HepG2 (cell line): ENCODE results near the gene MTOR. TPM values are rescaled to one million over a fixed set of nuclear protein-coding genes. Genes with fewer than 3 reads are reported as not detected.

Experiments used
- ATAC-seq: fragments of 200-7000 bp; cut with Tn5 transposase; 3 replicates; pipeline ENCODE4 v1.9.1; 2020; ENCODE audit warnings: mild to moderate bottlenecking, moderate library complexity
- BruUV-seq: library from RNA; stranded (reverse); fragments of 400-500 nt; replicated peaks from 2 replicates; lab custom pipeline; 2021; lab: Mats Ljungman, UMichigan
- CTCF ChIA-PET: fragments of 300-600 bp; formaldehyde crosslinking; extraction: SDS; loops from one replicate; lab custom pipeline; 2021; ENCODE audit warnings: low total read pairs, inconsistent platforms, low intra/inter-chr PET ratio; lab: Yijun Ruan, JAX
- POLR2A ChIA-PET: fragments of 350-600 bp; sonication (Branson Sonifier 250); formaldehyde crosslinking; loops from one replicate; lab custom pipeline; 2020; ENCODE audit warnings: antibody characterized with exemption, inconsistent platforms; lab: Yijun Ruan, JAX
- DNase-seq: peaks from one replicate; pipeline ENCODE4 v3.0.0-alpha.2; 2015; ENCODE audit warnings: low spot score
- FAIRE-seq: peaks from 3 replicates; lab custom pipeline; 2011; peaks lifted over from hg19 to GRCh38; lab: Jason Lieb, UNC
- H2AFZ ChIP-seq: one replicate; pipeline ENCODE4 v1.6.1; 2011; ENCODE audit warnings: low read length, inconsistent platforms
- H3K27ac ChIP-seq: fragments of 300-600 bp; 3 replicates; pipeline ENCODE4 v1.8.0; 2011; ENCODE audit warnings: mixed run types, mild to moderate bottlenecking, mixed read lengths, low read length, inconsistent platforms; ENCODE audit not compliant: insufficient read depth; ENCODE audit errors: extremely low read length
- H3K27me3 ChIP-seq, 2 experiments: fragments of 200-600 bp in 1 of 2; 2 replicates in 1 of 2; 3 replicates in 1 of 2; pipeline versions ENCODE4 v1.6.0 to v1.8.0; 2011; ENCODE audit warnings: low read length in 2 of 2, mild to moderate bottlenecking in 2 of 2, moderate library complexity in 2 of 2, inconsistent platforms in 1 of 2; ENCODE audit not compliant: insufficient read depth in 2 of 2, control insufficient read depth in 1 of 2
- H3K36me3 ChIP-seq, 2 experiments: fragments of 200-600 bp in 1 of 2; replicated peaks in 1 of 2; 2 replicates in 1 of 2; 3 replicates in 1 of 2; pipeline versions ENCODE4 v1.5.1 to v1.8.0; 2011; ENCODE audit warnings: low read length in 2 of 2, inconsistent platforms in 1 of 2; ENCODE audit not compliant: insufficient read depth in 2 of 2, control insufficient read depth in 1 of 2
- H3K4me1 ChIP-seq: 2 replicates; pipeline ENCODE4 v1.5.1; 2012; ENCODE audit warnings: low read length, inconsistent platforms; ENCODE audit not compliant: insufficient read depth
- H3K4me2 ChIP-seq: 2 replicates; pipeline ENCODE4 v1.6.0; 2011; ENCODE audit warnings: low read depth, low read length, inconsistent platforms
- H3K4me3 ChIP-seq, 3 experiments: fragments of 200-600 bp in 1 of 3; sonication (generic), shearing (Covaris generic) in 1 of 3; replicated peaks in 1 of 3; 2 replicates each; pipeline ENCODE4 v1.5.1; 2011 to 2016; ENCODE audit warnings: low read length in 3 of 3, inconsistent platforms in 2 of 3, low read depth in 2 of 3, mild to moderate bottlenecking in 2 of 3, control low read depth in 1 of 3, mixed read lengths in 1 of 3; ENCODE audit not compliant: insufficient read depth in 1 of 3
- H3K79me2 ChIP-seq: one replicate; pipeline ENCODE4 v1.6.1; 2011; ENCODE audit warnings: low read length, inconsistent platforms; ENCODE audit not compliant: insufficient read depth
- H3K9ac ChIP-seq: 2 replicates; pipeline ENCODE4 v1.6.0; 2011; ENCODE audit warnings: mild to moderate bottlenecking, low read depth, low read length, inconsistent platforms; ENCODE audit not compliant: insufficient read depth
- H3K9me3 ChIP-seq: 2 replicates; pipeline ENCODE4 v1.5.1; 2012; ENCODE audit warnings: mild to moderate bottlenecking, low read length
- H4K20me1 ChIP-seq: 2 replicates; pipeline ENCODE4 v1.6.0; 2011; ENCODE audit warnings: inconsistent platforms, mild to moderate bottlenecking, low read length, moderate library complexity; ENCODE audit not compliant: insufficient read depth
- CEBPB ChIP-seq: IDR thresholded peaks from 2 replicates; pipeline ENCODE4 v1.6.1; 2011; ENCODE audit warnings: low read depth, low read length, improper control_type of control experiment, borderline replicate concordance
- DBP ChIP-seq: sonication (generic); formaldehyde crosslinking; IDR thresholded peaks from 2 replicates; pipeline ENCODE4 v1.4.0; 2020; ENCODE audit warnings: missing genetic modification reagents; ENCODE audit errors: not compliant biosample characterization
- HDAC6 ChIP-seq: fragments of 200-600 bp; sonication (generic); IDR thresholded peaks from 2 replicates; pipeline ENCODE4 v1.7.0; 2017; ENCODE audit warnings: mild to moderate bottlenecking, antibody characterized with exemption, low read length, low read depth
- HNF4G ChIP-seq, 2 experiments: sonication (generic) in 1 of 2; formaldehyde crosslinking in 1 of 2; IDR thresholded peaks; 2 replicates each; pipeline versions ENCODE4 v1.4.0 to v1.6.1; 2011 to 2020; ENCODE audit warnings: borderline replicate concordance in 2 of 2, low read depth in 2 of 2, mild to moderate bottlenecking in 2 of 2, low read length in 1 of 2, missing genetic modification reagents in 1 of 2, moderate library complexity in 1 of 2
- HOXA7 ChIP-seq: sonication (generic); formaldehyde crosslinking; IDR thresholded peaks from 2 replicates; pipeline ENCODE4 v1.8.1; 2022; ENCODE audit warnings: mild to moderate bottlenecking, missing genetic modification reagents, moderate library complexity
- RXRB ChIP-seq: IDR thresholded peaks from 2 replicates; pipeline ENCODE4 v1.6.1; 2016; ENCODE audit warnings: borderline replicate concordance, missing genetic modification reagents, missing compliant biosample characterization
- SKIL ChIP-seq: sonication (generic); formaldehyde crosslinking; IDR thresholded peaks from 2 replicates; pipeline ENCODE4 v1.8.0; 2022; ENCODE audit warnings: missing genetic modification reagents, mild to moderate bottlenecking, moderate library complexity, borderline replicate concordance
- SMARCE1 ChIP-seq: fragments of 450-650 bp; IDR thresholded peaks from 2 replicates; pipeline ENCODE4 v1.6.1; 2017; ENCODE audit warnings: borderline replicate concordance
- TBP ChIP-seq: sonication (generic); formaldehyde crosslinking; IDR thresholded peaks from 2 replicates; pipeline ENCODE4 v1.5.0; 2020; ENCODE audit warnings: missing genetic modification reagents
- TCF7 ChIP-seq: sonication (generic); IDR thresholded peaks from 2 replicates; pipeline ENCODE4 v1.6.1; 2016; ENCODE audit warnings: antibody characterized with exemption, low read depth
- TMF1 ChIP-seq: sonication (generic); formaldehyde crosslinking; IDR thresholded peaks from 2 replicates; pipeline ENCODE4 v1.8.1; 2022; ENCODE audit warnings: low read depth, missing genetic modification reagents
- UBTF ChIP-seq: sonication (generic); formaldehyde crosslinking; IDR thresholded peaks from 2 replicates; pipeline ENCODE4 v1.4.0; 2020; ENCODE audit warnings: mild to moderate bottlenecking, missing genetic modification reagents
- ZBTB4 ChIP-seq: sonication (generic); formaldehyde crosslinking; IDR thresholded peaks from 2 replicates; pipeline ENCODE4 v1.4.0; 2020; ENCODE audit warnings: missing genetic modification reagents, mild to moderate bottlenecking, borderline replicate concordance
- ZNF253 ChIP-seq: sonication (generic); formaldehyde crosslinking; IDR thresholded peaks from 2 replicates; pipeline ENCODE4 v1.8.0; 2022; ENCODE audit warnings: mild to moderate bottlenecking, missing genetic modification reagents, borderline replicate concordance
- ZNF614 ChIP-seq: IDR thresholded peaks from 2 replicates; pipeline ENCODE4 v1.6.1; 2018; ENCODE audit warnings: missing biosample characterization, missing genetic modification reagents, inconsistent platforms, borderline replicate concordance
- ZNF629 ChIP-seq: sonication (generic); formaldehyde crosslinking; conservative IDR thresholded peaks from 2 replicates; pipeline ENCODE4 v1.5.0; 2020; ENCODE audit warnings: missing genetic modification reagents
- in situ Hi-C: cut with HindIII; loops from 2 replicates; pipeline ENCODE4 v1.10.0; 2017; ENCODE audit warnings: low pct_unique_long_range_greater_than_20kb; ENCODE audit not compliant: extremely low pct_ligation_motif_present
- intact Hi-C: fragments of 100-400 bp; cut with micrococcal nuclease; formaldehyde crosslinking; loops from one replicate; pipeline ENCODE4 v1.10.0; 2022; ENCODE audit not compliant: unreplicated experiment
- polyA plus RNA-seq, 8 experiments: library from polyadenylated mRNA; depleted of rRNA in 3 of 8; stranded (reverse) in 7 of 8; unstranded in 1 of 8; fragments of >200 nt; fragmentation: Illumina TruSeq in 4 of 8; extraction: Trizol in 4 of 8; gene quantifications; 2 replicates each; pipeline versions ENCODE4 v1.2.1 to v1.2.3, GENCODE V29; 2011 to 2016; ENCODE audit warnings: low read depth in 4 of 8, missing spikeins in 1 of 8, mixed read lengths in 1 of 8; ENCODE audit not compliant: insufficient read depth in 1 of 8
- total RNA-seq, 5 experiments: library from RNA; depleted of rRNA; stranded (reverse); fragments of >200 nt; fragmentation: Illumina TruSeq; extraction: Trizol; gene quantifications; 2 replicates each; pipeline ENCODE4 v1.2.3, GENCODE V29; 2016; ENCODE audit warnings: low read depth in 1 of 5

Gene MTOR
- total and polyA plus RNA-seq, 2 of the 13 experiments (the other 11 are each of a cell fraction or from before 2014, with no cell fraction given): 24.6 to 34.6 TPM

- Histone ChIP-seq H3K79me2 (no peaks in the 10 kb centered on the region), H3K27ac (no peak overlapping the region), H2AFZ (no peak overlapping the region), H3K36me3 (peaks cover 2 to 11% of the 10 kb centered on the region in 2 experiments; a peak in 3 of 5 replicates), H3K4me2 (no peak overlapping the region), H3K4me1 (peaks cover 9% of the 10 kb centered on the region; the same call in 1 of the 2 replicates), H4K20me1 (no peaks in the 10 kb centered on the region), H3K9me3 (no peaks in the 10 kb centered on the region), H3K27me3 (no peaks in the 10 kb centered on the region)
- in situ Hi-C loops: no loop called here
- no peak for ATAC-seq
- CTCF ChIA-PET: no interaction called here
- BruUV-seq: no TSS peak
- TF ChIP-seq TBP (CRISPR knock-in tag) (no peak), ZBTB4 (CRISPR knock-in tag) (no peak), ZNF629 (CRISPR knock-in tag) (no peak), HNF4G (IDR thresholded peaks at IDR 0.05; ENCODE audit: borderline replicate concordance, low read depth, low read length) (no peak), HNF4G (CRISPR knock-in tag; IDR thresholded peaks at IDR 0.05; ENCODE audit: borderline replicate concordance, low read depth) (no peak), ZNF253 (no peak), SKIL (CRISPR knock-in tag) (no peak), HDAC6 (no peak), TMF1 (no peak), DBP (no peak), TCF7 (no peak), UBTF (CRISPR knock-in tag) (no peak), CEBPB (no peak), SMARCE1 (no peak), HOXA7 (CRISPR knock-in tag) (no peak), RXRB (CRISPR knock-in tag) (no peak), ZNF614 (CRISPR knock-in tag) (no peak)
- TF ChIP-seq, all 625 proteins: peak for 0
- intact Hi-C loops: no loop called here
- Histone ChIP-seq H3K4me3 (no peak overlapping the region), H3K9ac (no peak overlapping the region)
- FAIRE-seq (no peak), DNase-seq (no peak)
- POLR2A ChIA-PET: no interaction called here
These were observed 83.2 kb downstream of the MTOR start for GRCh38 chr1:11179125-11179524.
